ENCODE results near the gene MLPH. TPM values are rescaled to one million over a fixed set of nuclear protein-coding genes. Genes with fewer than 3 reads are reported as not detected.

MLPH gene
- total RNA-seq, 3 donors from 2014 or later = 15.5 to 242 (median 223) TPM

GRCh38 chr2:237590272-237591140, 103.5 kb downstream of the MLPH start, which contains the start of gene RAB17:
RAB17 (minus strand) TSS chr2:237590734; CDS start chr2:237586154, 4,580 bp downstream.
- peak; percentile 76 to 81 for DNase-seq (ENCODE audit: low spot score in 2 of 2)
- Histone ChIP-seq H3K4me3 (peak within 1 kb of the TSS; percentile 7 to 61 (median 43)), H3K27ac (peak within 1 kb of the TSS; percentile 90 to 92), H3K4me1 (peaks cover 0 to 17% of the 10 kb centered on the region in 2 donors), H3K27me3 (no peaks in the 10 kb centered on the region), H3K36me3 (no peaks in the 10 kb centered on the region), H3K9me3 (no peaks in the 10 kb centered on the region)
- intact Hi-C loops (cut with DNase I; ENCODE audit: low total_unique reads) = loop anchor here (2.0 kb wide), 1 partner anchor 62 kb away; no protein-coding TSS in a partner anchor
- TF ChIP-seq POLR2AphosphoS5 (IDR thresholded peaks at IDR 0.05) = peak in 1 of 3 donors; percentile 4
- no peak for TF ChIP-seq CTCF (IDR thresholded peaks at IDR 0.05)

- H3K27ac ChIP-seq = peak overlapping the region; percentile 90 to 92
- peak overlapping the region; percentile 7 to 61 (median 43) for H3K4me3 ChIP-seq
- intact Hi-C loops (cut with DNase I; ENCODE audit: low total_unique reads) = loop anchor here (2.0 kb wide), 1 partner anchor 61 kb away; no protein-coding TSS in a partner anchor
- H3K36me3 ChIP-seq = no peaks in the 10 kb centered on the region
- H3K9me3 ChIP-seq = no peaks in the 10 kb centered on the region
- H3K27me3 ChIP-seq = no peaks in the 10 kb centered on the region
- DNase-seq (ENCODE audit: low spot score in 2 of 2) = no peak
- TF ChIP-seq POLR2AphosphoS5 (IDR thresholded peaks at IDR 0.05) = no peak
- H3K4me1 ChIP-seq = peaks cover 0 to 17% of the 10 kb centered on the region in 2 donors
Measured at GRCh38 chr2:237591141-237591881, 104.3 kb downstream of the MLPH start.

- no peak for TF ChIP-seq POLR2AphosphoS5 (IDR thresholded peaks at IDR 0.05)
- TF ChIP-seq POLR2A (IDR thresholded peaks at IDR 0.05) = no peak
- TF ChIP-seq CTCF (IDR thresholded peaks at IDR 0.05) = no peak
- H3K27me3 ChIP-seq = no peaks in the 10 kb centered on the region
- H3K4me1 ChIP-seq = peaks cover 0 to 17% of the 10 kb centered on the region in 2 donors
- no peak overlapping the region for H3K4me3 ChIP-seq
- peak overlapping the region in 1 of 2 donors; percentile 39 for H3K27ac ChIP-seq
- H3K36me3 ChIP-seq = no peaks in the 10 kb centered on the region
- no peak for DNase-seq (ENCODE audit: low spot score in 2 of 2)
- intact Hi-C loops (cut with DNase I; ENCODE audit: low total_unique reads) = no loop called here
- no peaks in the 10 kb centered on the region for H3K9me3 ChIP-seq
Measured at GRCh38 chr2:237592425-237592980, 105.5 kb downstream of the MLPH start.

GRCh38 chr2:237593036-237593435, 106.0 kb downstream of the MLPH start:
- DNase-seq (ENCODE audit: low spot score in 2 of 2) = no peak
- Histone ChIP-seq H3K36me3 (no peaks in the 10 kb centered on the region), H3K4me1 (peaks cover 0 to 17% of the 10 kb centered on the region in 2 donors), H3K27ac (no peak overlapping the region), H3K27me3 (no peaks in the 10 kb centered on the region), H3K9me3 (no peaks in the 10 kb centered on the region), H3K4me3 (no peak overlapping the region)
- TF ChIP-seq CTCF (IDR thresholded peaks at IDR 0.05) = no peak
- TF ChIP-seq POLR2A (IDR thresholded peaks at IDR 0.05) = no peak
- TF ChIP-seq POLR2AphosphoS5 (IDR thresholded peaks at IDR 0.05) = no peak
- intact Hi-C loops (cut with DNase I; ENCODE audit: low total_unique reads) = no loop called here

GRCh38 chr2:237593596-237594320, 106.7 kb downstream of the MLPH start:
- Histone ChIP-seq H3K27ac (no peak overlapping the region), H3K4me3 (no peak overlapping the region), H3K4me1 (peaks cover 0 to 17% of the 10 kb centered on the region in 2 donors), H3K27me3 (no peaks in the 10 kb centered on the region), H3K36me3 (no peaks in the 10 kb centered on the region), H3K9me3 (no peaks in the 10 kb centered on the region)
- TF ChIP-seq CTCF (IDR thresholded peaks at IDR 0.05) (no peak), POLR2A (IDR thresholded peaks at IDR 0.05) (no peak), POLR2AphosphoS5 (IDR thresholded peaks at IDR 0.05) (no peak)
- intact Hi-C loops (cut with DNase I; ENCODE audit: low total_unique reads) = no loop called here
- DNase-seq (ENCODE audit: low spot score in 2 of 2) = no peak

Measured in breast epithelium (tissue), 4 donors.